Activated T-cell treated with anti-CD3 and anti-CD28 coated beads, Interleukin-2, amount 50 U/mL, for 24 hours (primary cell): ENCODE results near the gene PDE1A.
"Not testable (repeated sequence)": the region's sequence is repeated elsewhere in the genome, so short reads cannot be mapped to it uniquely, and the experiment has no call there.

Source experiments
- DNase-seq: peaks from one replicate; pipeline ENCODE4 v3.0.0-alpha.2; 2020
- H3K27ac Mint-ChIP-seq: 2 replicates; pipeline ENCODE4 v1.8.0; 2020; ENCODE audit warnings: mild to moderate bottlenecking, mixed read lengths
- H3K27me3 Mint-ChIP-seq: 2 replicates; pipeline ENCODE4 v1.8.0; 2020; ENCODE audit warnings: mixed read lengths
- H3K36me3 Mint-ChIP-seq: 2 replicates; pipeline ENCODE4 v1.8.0; 2020; ENCODE audit warnings: low read depth, mixed read lengths
- H3K4me1 Mint-ChIP-seq: 2 replicates; pipeline ENCODE4 v1.8.0; 2020; ENCODE audit warnings: low read depth, mixed read lengths
- H3K4me3 Mint-ChIP-seq: 2 replicates; pipeline ENCODE4 v1.8.0; 2020; ENCODE audit warnings: mild to moderate bottlenecking, moderate library complexity, mixed read lengths
- H3K9me3 Mint-ChIP-seq: 2 replicates; pipeline ENCODE4 v1.8.0; 2020; ENCODE audit warnings: mixed read lengths

PDE1A gene

GRCh38 chr2:182300608-182301007 lies 126.2 kb downstream of the PDE1A start:
- Mint-ChIP-seq H3K4me1 (no peaks in the 10 kb centered on the region), H3K27me3 (no peaks in the 10 kb centered on the region), H3K9me3 (no peaks in the 10 kb centered on the region), H3K27ac (no peak overlapping the region), H3K36me3 (no peaks in the 10 kb centered on the region), H3K4me3 (no peak overlapping the region)
- DNase-seq = no peak

- no peak overlapping the region for H3K4me3 Mint-ChIP-seq
- no peak for DNase-seq
These were observed 127.2 kb downstream of the PDE1A start for GRCh38 chr2:182299632-182300031.

GRCh38 chr2:182298456-182298855 lies 128.4 kb downstream of the PDE1A start:
- H3K4me1 Mint-ChIP-seq = no peaks in the 10 kb centered on the region
- no peak overlapping the region for H3K27ac Mint-ChIP-seq
- no peaks in the 10 kb centered on the region for H3K9me3 Mint-ChIP-seq
- H3K36me3 Mint-ChIP-seq = no peaks in the 10 kb centered on the region
- no peaks in the 10 kb centered on the region for H3K27me3 Mint-ChIP-seq
- no peak for DNase-seq
- no peak overlapping the region for H3K4me3 Mint-ChIP-seq

More at GRCh38 chr2:182299632-182300031, 127.2 kb downstream of the PDE1A start:
- no peak overlapping the region for H3K27ac Mint-ChIP-seq
- no peaks in the 10 kb centered on the region for H3K9me3 Mint-ChIP-seq
- H3K4me1 Mint-ChIP-seq = no peaks in the 10 kb centered on the region
- no peaks in the 10 kb centered on the region for H3K36me3 Mint-ChIP-seq
- no peaks in the 10 kb centered on the region for H3K27me3 Mint-ChIP-seq

- Mint-ChIP-seq H3K36me3 (no peaks in the 10 kb centered on the region), H3K27me3 (no peaks in the 10 kb centered on the region), H3K9me3 (no peaks in the 10 kb centered on the region), H3K4me3 (no peak overlapping the region), H3K4me1 (no peaks in the 10 kb centered on the region), H3K27ac (no peak overlapping the region)
- no peak for DNase-seq
These were observed 135.5 kb downstream of the PDE1A start for GRCh38 chr2:182291296-182291695.

- DNase-seq = no peak
- no peaks in the 10 kb centered on the region for H3K36me3 Mint-ChIP-seq
- no peak overlapping the region for H3K4me3 Mint-ChIP-seq
- no peaks in the 10 kb centered on the region for H3K27me3 Mint-ChIP-seq
- H3K4me1 Mint-ChIP-seq = no peaks in the 10 kb centered on the region
- H3K9me3 Mint-ChIP-seq = no peaks in the 10 kb centered on the region
- no peak overlapping the region for H3K27ac Mint-ChIP-seq
These were observed 143.3 kb downstream of the PDE1A start for GRCh38 chr2:182283512-182283911.

- Mint-ChIP-seq H3K9me3 (peaks cover 10% of the 10 kb centered on the region), H3K27ac (no peak overlapping the region), H3K4me3 (no peak overlapping the region), H3K36me3 (no peaks in the 10 kb centered on the region), H3K4me1 (no peaks in the 10 kb centered on the region), H3K27me3 (no peaks in the 10 kb centered on the region)
- no peak for DNase-seq
These were observed 145.6 kb downstream of the PDE1A start for GRCh38 chr2:182281276-182281675.

GRCh38 chr2:182280118-182280517 lies 146.7 kb downstream of the PDE1A start:
- Mint-ChIP-seq H3K36me3 (no peaks in the 10 kb centered on the region), H3K4me1 (no peaks in the 10 kb centered on the region), H3K4me3 (no peak overlapping the region), H3K27ac (no peak overlapping the region), H3K9me3 (peaks cover 16% of the 10 kb centered on the region), H3K27me3 (no peaks in the 10 kb centered on the region)
- no peak for DNase-seq

GRCh38 chr2:182276662-182277061 lies 150.2 kb downstream of the PDE1A start:
- H3K9me3 Mint-ChIP-seq = peaks cover 19% of the 10 kb centered on the region
- not testable (repeated sequence) for H3K27me3 Mint-ChIP-seq, H3K27ac Mint-ChIP-seq, H3K4me1 Mint-ChIP-seq, H3K36me3 Mint-ChIP-seq, H3K4me3 Mint-ChIP-seq, DNase-seq

- Mint-ChIP-seq H3K27ac (no peak overlapping the region), H3K36me3 (no peaks in the 10 kb centered on the region), H3K27me3 (no peaks in the 10 kb centered on the region), H3K4me1 (no peaks in the 10 kb centered on the region), H3K9me3 (no peaks in the 10 kb centered on the region), H3K4me3 (no peak overlapping the region)
- DNase-seq = no peak
These were observed 158.9 kb downstream of the PDE1A start for GRCh38 chr2:182267971-182268370.

GRCh38 chr2:182266909-182267308 lies 159.9 kb downstream of the PDE1A start:
- Mint-ChIP-seq H3K36me3 (no peaks in the 10 kb centered on the region), H3K27me3 (no peaks in the 10 kb centered on the region), H3K4me3 (no peak overlapping the region), H3K27ac (no peak overlapping the region), H3K9me3 (no peaks in the 10 kb centered on the region), H3K4me1 (no peaks in the 10 kb centered on the region)
- DNase-seq = no peak

GRCh38 chr2:182265718-182266117 lies 161.1 kb downstream of the PDE1A start:
- no peak for DNase-seq
- no peak overlapping the region for H3K4me3 Mint-ChIP-seq

GRCh38 chr2:182261860-182262387 lies 164.9 kb downstream of the PDE1A start:
- no peak for DNase-seq
- H3K27me3 Mint-ChIP-seq = no peaks in the 10 kb centered on the region
- no peaks in the 10 kb centered on the region for H3K36me3 Mint-ChIP-seq
- H3K27ac Mint-ChIP-seq = no peak overlapping the region
- H3K9me3 Mint-ChIP-seq = no peaks in the 10 kb centered on the region
- H3K4me1 Mint-ChIP-seq = no peaks in the 10 kb centered on the region
- no peak overlapping the region for H3K4me3 Mint-ChIP-seq

More at GRCh38 chr2:182265718-182266117, 161.1 kb downstream of the PDE1A start:
- no peaks in the 10 kb centered on the region for H3K36me3 Mint-ChIP-seq
- no peaks in the 10 kb centered on the region for H3K4me1 Mint-ChIP-seq
- no peak overlapping the region for H3K27ac Mint-ChIP-seq
- no peaks in the 10 kb centered on the region for H3K27me3 Mint-ChIP-seq
- H3K9me3 Mint-ChIP-seq = no peaks in the 10 kb centered on the region

- Mint-ChIP-seq H3K4me3 (no peak overlapping the region), H3K4me1 (no peaks in the 10 kb centered on the region), H3K27me3 (no peaks in the 10 kb centered on the region), H3K9me3 (no peaks in the 10 kb centered on the region), H3K36me3 (no peaks in the 10 kb centered on the region), H3K27ac (no peak overlapping the region)
- DNase-seq = no peak
These were observed 167.1 kb downstream of the PDE1A start for GRCh38 chr2:182259629-182260150.

- H3K27ac Mint-ChIP-seq = no peak overlapping the region
- H3K9me3 Mint-ChIP-seq = no peaks in the 10 kb centered on the region
- H3K4me3 Mint-ChIP-seq = no peak overlapping the region
- H3K36me3 Mint-ChIP-seq = no peaks in the 10 kb centered on the region
- H3K4me1 Mint-ChIP-seq = no peaks in the 10 kb centered on the region
- peaks cover 8% of the 10 kb centered on the region for H3K27me3 Mint-ChIP-seq
- no peak for DNase-seq
These were observed 174.3 kb downstream of the PDE1A start for GRCh38 chr2:182252534-182252933.

GRCh38 chr2:182248898-182249297 lies 177.9 kb downstream of the PDE1A start:
- Mint-ChIP-seq H3K36me3 (no peaks in the 10 kb centered on the region), H3K27me3 (peaks cover 8% of the 10 kb centered on the region), H3K9me3 (no peaks in the 10 kb centered on the region), H3K4me1 (no peaks in the 10 kb centered on the region), H3K27ac (no peak overlapping the region), H3K4me3 (no peak overlapping the region)
- no peak for DNase-seq

- peaks cover 8% of the 10 kb centered on the region for H3K27me3 Mint-ChIP-seq
- H3K27ac Mint-ChIP-seq = no peak overlapping the region
- H3K36me3 Mint-ChIP-seq = no peaks in the 10 kb centered on the region
- no peak for DNase-seq
- no peaks in the 10 kb centered on the region for H3K9me3 Mint-ChIP-seq
- H3K4me1 Mint-ChIP-seq = no peaks in the 10 kb centered on the region
- no peak overlapping the region for H3K4me3 Mint-ChIP-seq
These were observed 178.5 kb downstream of the PDE1A start for GRCh38 chr2:182248362-182248761.
